Retina (tissue), 1 donor: ENCODE measurements around the gene MAGEA12.
"Not testable (repeated sequence)": the region's sequence is repeated elsewhere in the genome, so short reads cannot be mapped to it uniquely, and the experiment has no call there.

ENCODE experiments used
- DNase-seq: peaks from one replicate; pipeline ENCODE4 v3.0.0-alpha.2; 2016

MAGEA12 gene

DNA sequence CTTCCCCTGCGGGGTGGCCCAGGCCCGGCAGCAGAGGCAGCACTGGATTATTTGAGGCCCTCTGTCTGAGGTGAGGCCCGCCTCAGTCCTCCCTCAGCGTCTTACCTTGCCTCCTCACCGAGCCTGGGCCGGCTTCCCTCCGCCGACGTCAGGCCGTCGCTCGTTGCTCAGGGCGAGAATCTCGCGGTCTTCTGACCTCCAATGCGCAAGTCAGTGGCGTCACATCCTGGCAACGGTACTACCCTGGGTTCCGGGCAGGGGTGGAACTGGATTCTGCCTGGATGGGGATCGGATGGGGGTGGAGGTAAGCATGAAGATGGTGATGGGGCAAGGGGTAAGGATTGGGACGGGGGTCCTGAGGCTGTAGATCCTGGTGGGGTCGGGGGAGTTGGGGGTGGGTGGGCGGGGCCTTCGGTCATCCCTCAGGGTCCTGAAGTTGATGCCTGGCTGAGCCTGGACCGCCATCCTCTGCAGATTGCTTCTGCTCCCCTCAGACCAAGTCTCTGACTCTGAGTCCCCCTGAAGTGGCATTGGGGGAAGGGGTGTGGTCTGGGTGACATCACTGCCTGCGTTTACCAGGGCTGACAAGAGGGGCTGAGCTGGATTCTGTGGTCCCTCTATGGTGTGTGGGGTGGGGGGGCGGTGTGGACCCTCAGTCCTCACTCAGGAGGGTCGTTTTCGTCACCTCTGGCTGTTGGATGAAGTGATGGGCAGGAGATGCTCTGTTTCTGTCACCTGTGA lies 36.2 kb downstream of the MAGEA12 start, which contains the start of gene MAGEA6:
Gene MAGEA6 (minus strand): TSS at position 141 of the 741 bp plus-strand sequence. CDS start 2,039 bp downstream, outside the sequence.
- DNase-seq, result not testable (repeated sequence)

DNA sequence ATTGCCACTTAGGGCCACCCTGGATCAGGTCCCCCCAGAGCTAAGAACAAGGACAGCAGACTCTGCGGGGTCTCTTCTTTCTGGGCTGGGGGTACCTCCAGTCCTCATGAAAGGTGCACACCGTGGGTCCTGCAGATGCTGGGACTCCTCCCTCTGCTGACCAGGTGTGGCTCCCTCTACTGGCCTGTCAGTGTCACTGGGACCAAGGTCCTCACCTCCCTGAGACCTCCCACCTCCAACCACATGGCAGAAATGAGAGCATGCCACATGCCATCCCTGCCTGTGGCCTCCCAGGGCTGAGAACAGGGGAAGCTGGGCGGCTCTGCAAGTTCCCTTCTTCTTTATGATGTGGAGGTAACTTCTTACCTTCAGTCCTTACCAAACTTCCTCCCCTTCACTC lies 53.5 kb downstream of the MAGEA12 start:
- DNase-seq, result not testable (repeated sequence)
